K562 (cell line): ENCODE results near the gene PPFIBP2. TPM values are rescaled to one million over a fixed set of nuclear protein-coding genes. Genes with fewer than 3 reads are reported as not detected.

ENCODE experiments used
- CREM ChIP-seq: IDR thresholded peaks from 2 replicates; pipeline ENCODE4 v1.6.1; 2014; ENCODE audit warnings: antibody characterized with exemption, low read depth
- HNRNPLL ChIP-seq: fragments of 200-400 bp; formaldehyde crosslinking; IDR thresholded peaks from 2 replicates; pipeline ENCODE4 v1.6.1; 2017; ENCODE audit warnings: low read length, low read depth, mild to moderate bottlenecking; ENCODE audit not compliant: poor library complexity, severe bottlenecking
- NRF1 ChIP-seq, 2 experiments: fragments of 450-650 bp; IDR thresholded peaks in 1 of 2; conservative IDR thresholded peaks in 1 of 2; 2 replicates each; pipeline ENCODE4 v1.6.1; 2014; ENCODE audit warnings: mild to moderate bottlenecking in 2 of 2
- RAD21 ChIP-seq, 2 experiments: fragments of 250-450 bp in 1 of 2; fragments of 450-650 bp in 1 of 2; sonication (Bioruptor Pico) in 1 of 2; formaldehyde crosslinking in 1 of 2; IDR thresholded peaks in 1 of 2; conservative IDR thresholded peaks in 1 of 2; 2 replicates each; pipeline versions ENCODE4 v1.4.0 to v1.8.0; 2020 to 2022; ENCODE audit warnings: mild to moderate bottlenecking in 2 of 2, moderate library complexity in 1 of 2
- SMC3 ChIP-seq: conservative IDR thresholded peaks from 2 replicates; pipeline ENCODE4 v1.6.1; 2011; ENCODE audit warnings: low read depth, low read length, improper control_type of control experiment; ENCODE audit not compliant: insufficient read depth
- ZC3H11A ChIP-seq: IDR thresholded peaks from 2 replicates; pipeline ENCODE4 v1.6.1; 2012; ENCODE audit warnings: low read depth, low read length, improper control_type of control experiment
- ZNF586 ChIP-seq: fragments of 450-650 bp; formaldehyde crosslinking; conservative IDR thresholded peaks from 2 replicates; pipeline ENCODE4 v1.4.0; 2020; ENCODE audit warnings: mild to moderate bottlenecking, moderate library complexity
- polyA plus RNA-seq, 8 experiments: library from polyadenylated mRNA; depleted of rRNA in 4 of 8; stranded (reverse) in 5 of 8; unstranded in 3 of 8; fragments of >200 nt; fragmentation: Nextera tagmentation in 2 of 8; fragmentation: Illumina TruSeq in 1 of 8; extraction: Ambion mirVana in 2 of 8; extraction: Trizol in 1 of 8; gene quantifications; 2 replicates each; pipeline versions ENCODE4 v1.2.1 to v1.2.3, GENCODE V29; 2011 to 2014; ENCODE audit warnings: inconsistent platforms in 1 of 8, missing spikeins in 1 of 8
- total RNA-seq, 7 experiments: library from RNA; depleted of rRNA in 6 of 7; stranded (reverse); fragments of >200 nt in 6 of 7; fragmentation: Illumina TruSeq in 2 of 7; extraction: Trizol in 2 of 7; gene quantifications; 2 replicates each; pipeline versions ENCODE4 v1.2.1 to v1.2.3, GENCODE V29; 2011 to 2021; ENCODE audit warnings: low replicate concordance in 1 of 7
- TF ChIP-seq, protein P1 (sequence below): sonication (generic); formaldehyde crosslinking; IDR thresholded peaks from 2 replicates; pipeline ENCODE4 v1.8.1; 2022; ENCODE audit warnings: missing genetic modification reagents
- TF ChIP-seq, protein P2 (sequence below): fragments of 250-450 bp; sonication (Bioruptor Pico); IDR thresholded peaks from 2 replicates; pipeline ENCODE4 v1.4.0; 2020; ENCODE audit warnings: mild to moderate bottlenecking, moderate library complexity

The PPFIBP2 gene
- total and polyA plus RNA-seq, 9 of the 15 experiments (the other 6 are each of a cell fraction or from before 2014, with no cell fraction given) = 0.18 to 3.4 (median 1.2) TPM

DNA sequence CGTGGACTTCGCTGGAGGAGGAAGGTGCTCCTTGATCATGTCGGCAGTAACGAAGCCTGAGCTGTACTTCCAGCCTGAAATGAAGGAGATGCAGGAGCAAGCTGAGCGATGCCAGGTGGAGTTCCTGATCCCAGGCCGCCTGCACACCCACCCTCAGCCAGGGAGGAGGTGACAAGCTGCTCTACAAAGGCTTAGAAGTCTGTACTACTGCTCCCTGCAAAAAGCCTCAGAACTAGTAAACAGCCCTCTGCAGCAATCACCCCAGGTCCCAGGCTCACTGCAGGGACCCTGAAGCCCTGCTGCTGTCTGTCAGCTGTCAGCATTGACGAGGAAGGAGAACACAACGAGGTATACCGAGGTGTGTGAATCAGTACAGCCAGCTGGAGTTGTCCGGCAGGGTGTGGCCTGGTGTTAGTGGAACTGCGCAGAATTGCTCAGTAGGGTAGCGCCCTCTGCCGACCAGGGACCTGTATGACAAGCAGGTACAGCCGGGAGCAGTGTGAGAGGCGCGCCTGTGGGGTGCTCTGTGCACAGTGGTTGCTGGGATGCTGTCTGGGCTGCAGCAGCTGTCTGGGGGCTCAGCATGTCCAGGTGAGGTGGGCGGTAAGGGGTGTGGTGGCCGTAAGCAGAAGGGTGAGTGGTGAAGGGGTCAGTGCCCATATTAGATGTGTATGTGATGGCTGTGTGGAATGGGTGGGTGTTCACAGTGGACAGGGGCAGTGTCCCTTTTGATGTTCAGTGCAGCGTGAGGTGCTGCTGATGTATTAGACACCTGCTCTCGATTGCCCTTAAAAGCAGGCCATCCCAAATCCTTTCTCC is 151.9 kb downstream of the PPFIBP2 start (continued):
- TF ChIP-seq NRF1 (conservative IDR thresholded peaks at IDR 0.05 in 1 of 2, IDR thresholded peaks at IDR 0.05 in 1 of 2) (0 out of 4 replicates have a peak, but pooled peaks of 1 of the 2 experiments have one; percentile 26), RAD21 (CRISPR knock-in tag; conservative IDR thresholded peaks at IDR 0.05 in 1 of 2, IDR thresholded peaks at IDR 0.05 in 1 of 2) (peak; percentile 78), CREM (peak; percentile 65; the same call in 1 of the 2 replicates), HNRNPLL (peak; percentile 71), ZC3H11A (no peak), SMC3 (peak; percentile 86), ZNF586 (no peak)
- TF ChIP-seq, protein P1, sequence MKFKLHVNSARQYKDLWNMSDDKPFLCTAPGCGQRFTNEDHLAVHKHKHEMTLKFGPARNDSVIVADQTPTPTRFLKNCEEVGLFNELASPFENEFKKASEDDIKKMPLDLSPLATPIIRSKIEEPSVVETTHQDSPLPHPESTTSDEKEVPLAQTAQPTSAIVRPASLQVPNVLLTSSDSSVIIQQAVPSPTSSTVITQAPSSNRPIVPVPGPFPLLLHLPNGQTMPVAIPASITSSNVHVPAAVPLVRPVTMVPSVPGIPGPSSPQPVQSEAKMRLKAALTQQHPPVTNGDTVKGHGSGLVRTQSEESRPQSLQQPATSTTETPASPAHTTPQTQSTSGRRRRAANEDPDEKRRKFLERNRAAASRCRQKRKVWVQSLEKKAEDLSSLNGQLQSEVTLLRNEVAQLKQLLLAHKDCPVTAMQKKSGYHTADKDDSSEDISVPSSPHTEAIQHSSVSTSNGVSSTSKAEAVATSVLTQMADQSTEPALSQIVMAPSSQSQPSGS (CRISPR knock-in tag) = no peak
- TF ChIP-seq, protein P2, sequence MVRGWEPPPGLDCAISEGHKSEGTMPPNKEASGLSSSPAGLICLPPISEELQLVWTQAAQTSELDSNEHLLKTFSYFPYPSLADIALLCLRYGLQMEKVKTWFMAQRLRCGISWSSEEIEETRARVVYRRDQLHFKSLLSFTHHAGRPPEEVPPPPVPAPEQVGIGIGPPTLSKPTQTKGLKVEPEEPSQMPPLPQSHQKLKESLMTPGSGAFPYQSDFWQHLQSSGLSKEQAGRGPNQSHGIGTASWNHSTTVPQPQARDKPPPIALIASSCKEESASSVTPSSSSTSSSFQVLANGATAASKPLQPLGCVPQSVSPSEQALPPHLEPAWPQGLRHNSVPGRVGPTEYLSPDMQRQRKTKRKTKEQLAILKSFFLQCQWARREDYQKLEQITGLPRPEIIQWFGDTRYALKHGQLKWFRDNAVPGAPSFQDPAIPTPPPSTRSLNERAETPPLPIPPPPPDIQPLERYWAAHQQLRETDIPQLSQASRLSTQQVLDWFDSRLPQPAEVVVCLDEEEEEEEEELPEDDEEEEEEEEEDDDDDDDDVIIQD = no peak
